HCEC 1CT (cell line): Measurements from ENCODE around the gene S100A16.

ENCODE experiments used
- DNase-seq: peaks from one replicate; pipeline ENCODE4 v3.0.0-alpha.2; 2017

The S100A16 gene

DNA sequence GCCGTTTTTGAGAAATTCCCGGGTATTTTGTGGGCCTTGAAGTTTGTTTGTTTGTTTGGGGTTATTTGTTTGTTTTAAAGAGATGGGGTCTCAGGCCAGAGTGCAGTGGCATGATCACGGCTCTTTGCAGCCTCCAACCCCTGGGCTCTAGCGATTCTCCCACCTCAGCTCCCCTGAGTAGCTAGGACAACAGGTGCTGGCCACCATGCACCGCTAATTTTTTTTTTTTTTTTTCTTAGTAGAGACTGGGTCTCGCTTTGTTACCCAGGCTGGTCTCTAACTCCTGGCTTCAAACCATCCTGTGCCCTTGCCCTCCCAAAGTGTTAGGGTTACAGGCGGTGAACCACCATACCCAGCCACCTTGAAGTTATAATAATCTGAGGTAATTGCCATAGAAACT, 22.9 kb upstream of the S100A16 start:
- no peak for DNase-seq

DNA sequence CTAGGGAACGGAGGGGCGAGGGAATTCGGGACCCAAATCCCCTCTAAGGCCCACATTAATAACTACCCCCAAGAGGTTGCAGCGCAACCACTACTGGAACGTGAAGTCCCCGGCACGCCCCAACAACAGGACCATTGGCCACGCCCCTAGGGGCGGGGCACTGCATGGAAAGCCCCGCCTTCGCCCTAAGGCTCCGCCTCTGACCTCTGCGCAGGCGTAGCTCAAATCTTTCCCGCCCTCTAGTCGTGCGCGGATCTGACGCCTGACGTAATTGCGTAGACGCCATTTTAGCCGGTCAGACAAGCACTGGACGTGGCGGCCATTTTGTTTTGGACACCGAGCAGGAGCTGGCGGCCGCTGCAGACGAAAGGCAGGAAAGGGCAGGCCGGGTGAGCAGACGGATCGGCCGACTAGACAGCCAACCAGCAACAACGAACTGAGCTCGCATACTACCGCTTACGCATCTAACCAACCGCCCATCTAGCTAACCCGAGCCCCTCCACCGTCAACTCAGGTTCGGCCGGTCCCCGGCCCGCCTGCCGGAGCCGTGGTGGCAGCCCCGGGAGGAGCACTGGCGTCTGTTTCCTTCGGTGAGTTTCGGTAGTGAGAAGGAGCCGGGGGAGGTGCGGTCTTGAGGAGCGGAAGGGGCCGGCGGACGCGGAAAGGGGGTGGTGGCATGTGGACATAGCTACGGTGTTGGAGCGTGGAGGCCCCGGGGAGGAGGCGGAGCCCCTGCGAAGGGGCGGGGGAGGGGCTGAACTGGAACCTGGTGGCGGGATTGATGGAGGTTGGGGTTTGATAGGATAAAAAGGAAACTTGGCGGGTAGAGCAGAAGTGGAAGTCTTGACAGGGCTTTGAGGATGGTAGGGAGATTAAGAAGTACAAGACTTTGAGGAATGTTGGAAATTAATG, 21.1 kb upstream of the S100A16 start, which contains the start of gene CHTOP:
CHTOP (plus strand) TSS at position 313 of the 912 bp plus-strand sequence. CDS start 2,523 bp downstream, outside the sequence.
- DNase-seq, result peak; percentile 99

DNA sequence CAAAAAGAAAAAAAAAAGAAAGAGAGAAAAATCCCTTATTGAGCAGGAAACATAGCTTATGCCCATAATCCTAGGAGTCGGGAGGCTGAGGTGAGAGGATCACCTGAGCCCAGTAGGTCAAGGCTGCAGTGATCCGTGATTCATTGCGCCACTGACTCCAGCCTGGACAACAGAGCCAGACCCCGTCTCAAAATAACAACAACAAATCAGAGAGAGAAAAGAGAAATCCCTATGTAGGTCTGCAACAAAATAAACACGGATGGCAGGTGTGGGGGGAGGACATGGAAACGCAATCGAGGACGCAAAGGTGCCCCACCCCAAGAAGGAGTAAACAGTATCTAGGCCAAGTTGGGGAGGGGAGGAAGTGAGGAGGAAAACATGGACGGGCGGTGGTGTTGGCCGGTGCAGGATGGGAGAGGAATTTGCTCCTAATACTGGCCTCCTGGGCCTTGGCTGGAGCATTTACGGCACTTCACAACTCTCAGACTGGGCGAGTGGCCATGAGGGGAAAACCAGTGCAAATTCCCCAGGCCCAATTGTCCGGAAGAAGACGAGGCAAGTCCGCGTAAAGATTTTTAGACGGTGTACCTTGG, 20.3 kb upstream of the S100A16 start:
- DNase-seq, result peak; percentile 14

DNA sequence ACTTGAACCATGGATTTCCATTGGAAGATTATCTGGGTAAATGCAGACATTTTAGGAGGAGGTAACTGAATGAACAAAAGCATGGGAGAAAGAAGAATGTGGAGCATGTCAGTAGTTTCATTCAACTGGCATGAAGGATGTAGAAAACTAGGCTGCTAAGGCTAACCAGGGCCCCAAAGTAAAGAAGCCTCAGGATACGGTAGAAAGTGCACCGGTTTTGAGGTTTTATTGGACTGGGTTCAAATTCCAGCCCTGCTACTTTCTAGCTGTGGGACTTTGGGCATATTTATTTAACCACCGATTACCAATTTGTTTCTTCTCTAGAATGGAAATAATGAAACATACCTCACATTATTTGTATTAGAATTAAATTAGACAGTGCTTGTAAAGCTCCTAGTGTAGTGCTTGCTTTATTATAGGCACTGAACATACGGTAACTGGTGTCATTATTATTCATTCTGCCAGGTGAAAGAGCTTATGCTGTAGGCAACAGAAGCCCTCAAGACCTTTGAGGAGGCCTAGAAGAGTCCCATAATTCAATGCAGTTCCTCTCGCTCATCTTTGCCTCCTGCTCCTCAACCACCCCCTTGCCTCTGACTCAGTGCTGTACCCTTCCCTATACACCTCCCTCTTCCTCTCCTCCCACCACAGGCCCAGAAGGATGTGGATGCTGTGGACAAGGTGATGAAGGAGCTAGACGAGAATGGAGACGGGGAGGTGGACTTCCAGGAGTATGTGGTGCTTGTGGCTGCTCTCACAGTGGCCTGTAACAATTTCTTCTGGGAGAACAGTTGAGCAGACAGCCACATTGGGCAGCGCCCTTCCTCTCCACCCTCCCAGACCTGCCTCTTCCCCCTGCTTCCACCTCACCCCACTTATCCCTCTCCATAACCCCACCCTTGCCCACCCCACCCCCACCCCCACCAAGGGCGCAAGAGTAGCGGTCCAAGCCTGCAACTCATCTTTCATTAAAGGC, 18.4 kb upstream of the S100A16 start:
- no peak for DNase-seq

DNA sequence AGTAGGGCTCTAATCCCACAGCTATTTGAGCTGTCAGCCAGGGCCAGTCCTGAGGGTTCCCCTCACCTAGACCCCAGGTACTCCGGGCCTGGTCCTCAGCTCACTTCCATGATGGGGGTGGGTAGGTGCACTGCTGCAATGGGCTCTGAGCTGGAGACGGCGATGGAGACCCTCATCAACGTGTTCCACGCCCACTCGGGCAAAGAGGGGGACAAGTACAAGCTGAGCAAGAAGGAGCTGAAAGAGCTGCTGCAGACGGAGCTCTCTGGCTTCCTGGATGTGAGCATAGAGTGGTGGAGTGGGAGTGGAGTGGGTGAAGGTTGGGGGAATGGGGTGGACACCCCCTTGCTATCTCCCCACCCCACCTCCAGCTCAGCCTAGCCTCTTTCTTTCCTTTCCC, 17.4 kb upstream of the S100A16 start:
- no peak for DNase-seq

DNA sequence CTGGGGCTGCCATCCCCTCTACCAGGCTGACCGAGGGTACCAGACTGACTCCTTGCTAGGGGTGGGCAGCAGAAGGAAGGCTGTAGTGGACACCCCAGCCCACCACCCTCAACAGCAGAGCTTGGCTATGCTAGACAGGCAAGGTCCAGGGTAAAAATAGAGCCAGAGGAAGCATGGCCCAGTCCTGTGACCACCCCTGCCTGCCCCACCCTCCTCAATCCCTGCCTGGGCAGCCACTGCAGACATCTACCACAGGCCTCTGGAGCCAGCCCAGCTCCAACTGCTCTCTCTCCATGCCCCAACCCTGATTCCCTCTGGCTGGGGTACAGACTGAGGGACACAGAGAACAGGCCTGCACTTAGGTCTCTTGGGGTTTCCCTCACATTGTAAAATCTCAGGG, 17.0 kb upstream of the S100A16 start:
- DNase-seq, result no peak

DNA sequence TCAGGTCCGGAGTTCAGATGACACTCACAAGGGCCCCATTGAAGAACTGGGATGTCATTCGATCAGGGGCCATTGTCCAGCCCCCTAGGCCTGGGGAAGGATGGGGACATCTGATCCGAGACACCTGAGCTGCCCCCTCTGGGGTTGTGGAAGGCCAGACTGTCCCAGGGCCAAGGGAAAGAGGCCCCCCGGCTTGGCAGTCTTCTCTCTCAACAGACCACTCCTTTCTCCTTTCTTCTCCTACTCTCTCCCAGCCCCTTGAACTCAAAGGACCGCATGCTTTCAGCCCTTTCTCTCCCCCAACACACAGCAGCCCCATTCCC, 16.4 kb upstream of the S100A16 start:
- no peak for DNase-seq

DNA sequence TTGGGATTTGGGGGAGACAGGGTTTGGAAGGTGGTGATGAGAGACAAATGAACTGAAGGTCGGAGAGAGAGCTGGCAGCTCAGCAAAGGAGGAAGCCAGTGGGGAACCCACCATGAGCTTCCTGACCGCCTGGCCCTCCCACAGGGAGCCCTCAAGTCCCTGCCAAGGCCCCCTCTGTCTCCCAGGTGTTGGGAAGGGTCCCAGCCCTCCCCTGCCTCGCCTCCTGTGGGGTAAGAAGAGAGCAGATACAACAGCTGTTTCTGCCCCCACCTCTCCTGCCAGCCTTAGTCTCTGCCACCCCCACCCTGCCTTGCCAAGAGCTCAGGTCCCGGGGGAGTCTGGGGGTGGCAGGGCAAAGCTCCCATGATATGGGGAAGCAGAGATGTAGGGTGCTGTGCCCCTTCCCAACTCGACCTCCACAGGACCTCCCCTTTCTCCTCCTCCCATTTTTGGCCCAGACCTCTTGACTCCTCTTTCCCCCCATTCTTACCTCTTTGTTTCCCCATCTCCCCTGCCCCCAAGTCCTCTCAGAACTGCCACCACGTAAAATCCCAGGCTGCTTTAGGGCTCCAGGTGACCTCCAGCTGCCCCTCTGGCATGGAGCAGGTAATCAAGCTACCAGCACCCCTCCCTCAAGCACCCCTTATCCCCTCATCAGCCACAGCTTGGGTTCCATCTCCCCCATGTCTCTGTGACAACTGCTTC, 15.9 kb upstream of the S100A16 start:
- no peak for DNase-seq

DNA sequence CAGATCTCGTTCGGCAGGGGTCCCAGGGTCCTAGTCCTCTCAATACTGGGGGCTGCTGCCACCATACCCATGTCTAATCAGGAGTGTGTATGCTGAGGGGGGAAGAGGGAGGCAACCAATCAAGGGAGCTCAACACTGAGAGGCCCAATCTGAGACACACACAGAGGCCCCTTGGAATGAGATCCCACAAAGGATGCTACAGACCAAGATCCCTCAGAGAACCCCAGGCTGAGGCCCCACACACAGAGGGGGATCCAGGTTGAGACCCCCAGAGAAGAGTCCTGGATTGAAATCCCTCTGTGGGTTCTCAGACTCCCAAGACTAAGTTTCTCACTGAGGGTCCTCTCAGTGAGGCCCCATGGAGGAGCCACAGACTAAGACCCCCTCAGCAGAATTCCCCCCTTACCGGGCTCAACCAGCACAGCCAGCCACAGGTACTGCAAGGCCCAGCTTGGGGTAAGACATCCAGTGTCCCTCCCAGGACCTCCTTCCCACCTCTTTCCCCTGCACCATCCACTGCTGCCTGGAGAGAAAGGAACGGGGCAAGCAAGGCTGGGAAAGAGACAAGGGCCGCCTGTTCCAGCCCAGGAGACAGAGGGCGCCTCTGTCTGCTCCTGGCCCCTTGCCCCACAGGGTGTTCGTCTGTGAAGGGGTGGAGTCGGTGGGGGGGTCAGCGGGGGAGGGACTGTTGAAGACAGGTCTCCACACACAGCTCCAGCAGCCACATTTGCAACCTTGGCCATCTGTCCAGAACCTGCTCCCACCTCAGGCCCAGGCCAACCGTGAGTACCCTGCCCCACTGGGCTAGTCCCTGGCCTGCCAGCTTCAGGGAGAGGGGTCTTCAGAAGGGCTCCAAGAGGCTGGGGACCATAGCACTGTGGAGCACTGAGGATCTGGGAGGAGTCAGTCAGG, 15.0 kb upstream of the S100A16 start, which contains the start of gene S100A1:
S100A1 (plus strand) TSS at position 720 of the 912 bp plus-strand sequence. CDS start 2,088 bp downstream, outside the sequence.
- DNase-seq, result no peak

DNA sequence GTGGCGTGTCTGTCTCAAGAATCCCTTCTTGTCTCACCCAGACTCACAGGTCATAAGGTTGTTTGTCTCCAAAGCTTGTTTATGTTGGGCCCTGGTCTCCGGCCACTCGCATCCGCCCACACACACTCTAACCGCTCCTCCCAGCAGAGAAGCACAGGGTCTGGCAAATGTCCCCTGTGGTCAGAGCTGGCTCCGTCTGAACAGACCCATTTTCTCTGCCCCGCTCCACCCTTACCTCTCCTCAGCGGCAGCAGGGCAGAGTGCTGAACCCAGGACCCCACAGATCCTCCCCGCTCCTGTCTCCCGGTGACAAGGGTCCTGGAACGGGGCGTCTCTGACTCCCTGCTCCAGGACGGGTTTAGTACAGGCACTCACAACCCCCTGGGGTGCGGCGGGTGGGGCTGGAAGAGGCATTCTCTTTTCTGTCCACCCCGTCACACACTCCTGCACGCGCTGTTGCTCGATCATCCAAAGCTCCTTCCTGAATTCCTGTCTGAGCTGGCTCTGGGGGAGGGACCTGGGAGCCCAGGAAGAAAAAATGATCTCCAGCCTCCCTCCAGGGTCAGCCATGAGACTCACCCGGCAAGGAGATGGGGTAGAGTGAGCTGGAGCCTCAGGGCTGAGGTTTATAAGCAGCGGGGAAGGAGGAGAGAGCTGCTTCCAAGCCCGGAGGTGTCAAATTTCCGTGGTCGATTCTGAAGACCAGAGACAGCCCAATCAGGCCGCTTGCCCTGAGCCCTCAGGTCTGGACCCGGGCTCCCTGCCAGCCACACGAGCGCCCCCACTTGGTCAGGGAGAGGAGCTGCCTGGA, 14.2 kb upstream of the S100A16 start, which contains the start of gene S100A13:
S100A13 (minus strand) TSS at position 602 of the 811 bp plus-strand sequence. CDS start 1,033 bp downstream, outside the sequence.
- peak; percentile 96 for DNase-seq

DNA sequence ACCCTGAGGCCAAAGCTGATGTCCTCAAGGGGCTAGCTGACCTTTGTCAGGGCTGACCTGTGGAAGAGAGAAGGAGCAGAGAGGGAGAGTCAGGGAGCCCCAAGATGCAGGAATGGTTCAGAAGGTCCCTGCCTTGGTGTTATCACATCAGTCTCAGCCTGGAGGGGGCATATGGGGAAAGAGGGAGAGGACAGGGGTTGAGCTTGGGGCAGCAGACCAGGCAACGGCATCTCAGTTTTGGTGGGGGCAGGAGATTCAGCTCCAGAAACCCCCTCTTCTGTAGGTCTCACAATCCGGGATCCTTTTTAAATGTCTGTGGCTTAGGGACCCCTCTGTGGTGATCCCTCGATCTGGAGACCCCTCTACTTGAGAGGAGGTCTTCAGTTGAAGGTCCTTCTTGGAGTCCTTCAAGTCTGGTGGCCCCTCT, 13.6 kb upstream of the S100A16 start:
- no peak for DNase-seq

DNA sequence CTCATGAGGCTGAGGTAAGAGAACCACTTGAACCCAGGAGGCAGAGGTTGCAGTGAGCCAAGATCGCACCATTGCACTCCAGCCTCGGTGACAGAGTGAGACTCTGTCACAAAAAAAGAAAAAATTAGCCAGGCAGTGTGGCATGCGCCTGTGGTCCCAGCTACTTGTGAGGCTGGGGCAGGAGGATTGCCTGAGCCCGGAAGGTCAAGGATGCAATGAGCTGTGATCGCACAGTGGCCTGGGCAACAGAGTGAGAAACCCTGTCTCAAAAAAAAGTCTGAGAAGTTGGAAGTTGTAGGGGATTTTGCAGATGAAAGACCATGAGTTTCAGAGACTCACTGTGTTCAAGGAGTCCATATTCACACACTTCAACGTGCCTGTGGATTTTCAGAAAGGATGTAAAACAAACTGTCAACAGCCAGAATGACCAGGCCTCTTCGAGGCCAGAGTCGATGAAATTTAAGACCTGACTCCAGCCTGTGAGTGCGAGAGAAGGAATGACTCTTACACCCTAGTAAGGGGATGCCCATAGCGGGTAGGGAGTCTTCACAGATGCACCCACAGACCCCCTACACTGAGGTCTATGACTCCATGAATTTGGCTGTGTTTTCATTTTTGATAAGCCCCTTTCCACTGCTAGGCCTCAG, 12.2 kb upstream of the S100A16 start:
- no peak for DNase-seq

DNA sequence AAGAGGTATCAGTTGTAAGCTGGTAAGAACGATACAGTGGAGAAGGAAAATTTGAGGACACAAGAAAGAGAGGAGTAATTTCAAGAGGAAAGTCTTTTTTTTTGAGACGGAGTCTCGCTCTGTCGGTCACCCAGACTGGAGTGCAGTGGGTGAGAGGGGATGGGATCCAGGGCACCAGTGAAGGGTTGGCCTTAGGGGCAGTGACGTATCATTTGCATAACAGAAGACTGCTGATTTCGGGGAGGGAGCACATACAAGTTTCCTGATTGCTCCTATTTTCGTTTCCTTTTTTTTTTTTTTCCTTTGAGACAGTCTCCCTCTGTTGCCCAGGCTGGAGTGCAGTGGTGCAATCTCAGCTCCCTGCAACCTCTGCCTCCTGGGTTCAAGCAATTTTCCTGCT, 10.2 kb upstream of the S100A16 start:
- DNase-seq, result no peak

DNA sequence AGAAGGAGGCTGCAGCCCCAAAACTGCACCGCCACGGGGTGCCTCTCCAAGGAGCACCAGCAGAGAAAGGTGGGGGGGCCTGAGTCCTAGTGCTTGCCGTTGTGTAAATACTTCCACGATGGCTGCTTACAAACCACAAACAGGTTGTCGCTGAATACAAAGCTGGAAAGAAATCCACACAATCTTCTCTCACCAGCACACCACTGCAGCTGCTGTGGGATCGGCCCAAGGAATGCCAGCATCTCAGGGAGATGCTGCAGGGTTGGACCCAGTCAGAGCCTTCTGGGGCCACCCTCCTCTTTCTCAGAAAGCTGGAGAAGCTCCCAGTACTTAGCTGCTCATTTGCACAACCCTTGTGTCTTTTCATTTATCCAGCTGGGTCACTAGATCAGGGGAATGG, 6.2 kb upstream of the S100A16 start:
- DNase-seq, result no peak

DNA sequence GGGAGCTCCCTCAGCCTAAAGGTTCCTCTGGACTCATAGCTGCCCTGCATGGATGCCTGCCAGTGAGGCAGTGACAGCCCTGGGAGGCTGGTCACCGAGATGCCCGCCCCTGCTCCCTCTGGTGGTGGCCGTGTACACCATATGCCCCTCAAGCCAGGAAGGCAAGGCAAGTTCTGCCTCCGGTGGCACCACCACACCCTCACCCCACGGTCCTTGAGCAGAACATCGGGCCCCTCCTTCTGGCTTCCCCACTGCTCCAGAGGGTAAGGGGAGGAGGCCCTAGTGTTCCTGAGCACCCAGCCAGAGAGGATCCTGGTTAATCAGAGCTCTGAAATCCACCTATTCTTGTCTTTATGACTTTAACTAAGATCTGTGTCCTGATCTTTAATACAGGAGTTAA, 4.7 kb upstream of the S100A16 start:
- no peak for DNase-seq

DNA sequence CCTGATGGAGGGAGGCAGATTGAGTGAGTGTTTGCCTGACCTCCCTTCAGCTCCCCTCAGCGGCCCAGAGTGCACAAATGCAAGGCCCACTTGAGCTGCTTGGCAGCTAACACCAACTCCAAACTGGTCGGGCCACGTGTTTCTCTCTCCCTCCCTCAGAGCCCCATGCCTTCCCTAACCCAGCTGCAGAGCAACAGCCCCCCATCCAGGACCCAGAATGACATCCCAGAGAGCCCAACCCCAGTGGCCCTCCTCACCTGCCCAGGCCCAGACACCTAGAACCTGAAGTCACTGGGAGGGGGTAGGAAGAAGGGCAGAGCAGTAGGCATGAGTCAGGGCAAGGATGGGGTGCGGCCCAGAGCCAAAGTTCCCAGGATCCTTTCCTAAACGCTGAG, 4.0 kb upstream of the S100A16 start:
- no peak for DNase-seq

DNA sequence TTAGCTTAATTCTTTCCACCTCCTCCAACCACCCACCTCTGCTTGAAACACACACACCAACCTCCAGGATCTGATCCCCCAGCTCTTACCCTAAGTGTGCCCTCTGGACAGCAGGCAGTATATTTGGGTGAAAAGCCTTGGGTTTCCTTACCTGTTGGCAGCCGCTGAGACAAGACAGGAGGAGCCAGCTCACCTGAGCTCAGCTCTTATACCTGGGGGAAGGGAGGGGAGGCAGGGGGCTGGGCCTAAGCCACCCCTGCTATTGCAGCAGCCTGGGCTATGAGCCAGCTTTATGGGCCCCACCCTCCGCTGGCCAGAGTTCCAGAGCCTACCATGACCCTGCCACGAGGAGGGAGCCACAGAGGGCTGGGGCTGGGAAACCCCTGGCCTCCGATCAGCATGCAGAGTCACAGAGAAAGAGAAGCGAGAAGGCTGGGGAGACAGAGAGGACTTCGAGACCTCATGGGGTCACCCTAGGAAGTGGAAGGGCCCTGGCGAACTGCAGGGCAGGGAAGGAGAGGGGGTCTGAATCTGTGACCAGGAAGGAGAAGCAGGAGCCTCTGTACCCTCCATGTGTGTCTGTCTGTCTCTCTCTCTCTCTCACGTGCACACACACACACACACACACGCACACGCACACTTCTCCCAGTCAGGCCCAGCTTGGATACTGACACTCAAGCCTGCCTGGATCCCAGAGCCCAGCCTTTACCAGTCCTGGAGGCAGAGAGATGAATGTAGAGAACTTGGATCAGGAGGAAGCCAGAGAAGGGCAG, 3.4 kb upstream of the S100A16 start, which contains the start of gene S100A14:
S100A14 (minus strand) TSS at position 182 of the 773 bp plus-strand sequence. CDS start 467 bp downstream, outside the sequence.
- DNase-seq, result no peak

DNA sequence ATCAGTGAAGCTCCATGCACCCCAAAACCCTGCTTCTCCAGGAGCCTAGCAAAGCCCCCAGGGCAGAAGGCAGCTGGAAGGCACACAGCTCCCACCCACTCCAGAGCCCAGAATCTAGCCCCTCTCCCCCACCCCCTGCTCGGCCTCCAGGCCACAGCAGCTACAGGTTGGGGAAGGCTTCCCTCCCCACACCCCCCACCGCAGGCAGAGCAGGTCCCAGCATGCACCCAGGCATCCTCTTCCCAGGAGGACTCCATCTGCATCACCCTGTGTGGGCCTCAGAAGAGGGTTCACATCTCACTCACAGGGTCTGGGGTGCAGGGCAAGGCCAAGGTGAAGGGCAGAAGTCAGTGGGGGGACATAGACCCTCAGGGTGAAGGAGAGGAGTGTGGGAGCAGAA, 2.5 kb upstream of the S100A16 start:
- no peak for DNase-seq

DNA sequence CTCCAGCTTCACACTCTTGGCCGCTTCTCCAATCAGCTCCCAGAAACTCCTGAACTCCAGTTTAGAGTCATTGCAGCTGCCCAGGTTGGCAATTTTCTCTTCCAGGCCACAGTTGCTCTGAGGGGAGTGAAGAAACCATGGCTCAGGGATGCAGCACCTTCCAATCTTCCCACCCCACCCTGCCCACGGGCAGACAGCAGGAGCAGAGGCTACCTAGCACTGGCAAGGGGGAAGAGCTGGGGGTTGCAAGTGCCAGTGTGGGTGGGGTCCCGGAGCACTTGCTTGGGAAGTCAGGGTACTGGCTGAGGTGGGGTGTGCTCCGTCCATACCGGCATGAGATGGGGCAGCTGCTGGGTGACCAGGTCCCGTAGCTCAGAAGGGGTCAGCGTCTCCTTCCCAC, 2.0 kb upstream of the S100A16 start:
- DNase-seq, result no peak
